Adipose tissue (tissue), 3 donors: ENCODE measurements around the gene HDGFL2. TPM values are rescaled to one million over a fixed set of nuclear protein-coding genes. Genes with fewer than 3 reads are reported as not detected.

Source experiments
- H3K27ac ChIP-seq: one replicate; pipeline ENCODE4 v1.5.1; 2013; ENCODE audit warnings: low read depth, low read length
- WGBS, 3 donors: extraction: QIAGEN DNeasy Blood & Tissue Kit; methylation state at CpG; one replicate each; pipeline ENCODE4 v1.1.7; 2013; 5-methylcytosine and 5-hydroxymethylcytosine counted together
- polyA plus RNA-seq, 3 donors: library from polyadenylated mRNA; stranded (reverse); fragments of 200-250 nt; gene quantifications; one replicate each; pipeline ENCODE4 v1.2.3, GENCODE V29; 2013
- donor health status: healthy with polysubstance abuse.
- donor health status: Bipolar disorder and iron deficiency.
- donor health status: healthy.

Gene HDGFL2
- polyA plus RNA-seq, 3 donors: 20.5 to 60.3 (median 24.6) TPM

GRCh38 chr19:4505570-4506448 lies 33.7 kb downstream of the HDGFL2 start:
- no peak overlapping the region for H3K27ac ChIP-seq
- 92 to 97% (median 95%) methylated on average over 34 of the region's 34 CpGs for WGBS, 3 donors

DNA sequence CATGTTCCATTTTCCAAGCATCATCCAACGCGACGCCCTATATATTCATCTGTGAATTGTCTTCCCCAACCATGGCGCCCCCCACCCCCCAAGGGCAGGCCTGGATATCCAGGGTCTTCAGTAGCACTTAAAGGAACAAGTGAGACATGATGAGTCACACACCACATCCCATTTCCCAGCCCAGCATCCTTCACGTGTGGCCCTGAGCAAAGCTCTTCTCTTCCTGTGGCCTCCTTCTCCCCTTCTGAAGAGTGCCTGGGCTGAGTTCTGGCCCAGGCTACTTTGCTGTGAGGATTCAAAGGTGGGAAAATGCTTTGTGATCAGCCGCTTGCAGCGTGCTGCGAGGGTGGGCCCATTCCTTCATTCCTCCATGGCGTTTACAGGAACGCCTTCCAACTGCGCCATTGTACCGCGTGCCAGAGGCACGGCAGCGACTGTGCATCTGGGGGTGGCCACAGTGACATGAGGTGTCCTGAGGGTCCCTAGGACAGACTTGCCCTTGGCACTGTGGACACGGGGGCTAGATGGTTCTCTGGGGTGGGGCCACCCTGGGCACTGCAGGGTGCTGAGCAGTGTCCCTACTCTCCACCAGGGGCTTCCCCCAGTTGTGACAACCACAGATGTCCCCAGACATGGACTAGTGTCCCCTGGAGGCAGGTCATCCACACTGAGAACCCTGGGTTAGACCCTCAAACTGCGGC lies 34.5 kb downstream of the HDGFL2 start:
- 82 to 89% (median 83%) methylated on average over 17 of the region's 17 CpGs for WGBS, 3 donors
- no peak overlapping the region for H3K27ac ChIP-seq

GRCh38 chr19:4507150-4507452 lies 35.0 kb downstream of the HDGFL2 start:
- H3K27ac ChIP-seq: no peak overlapping the region

GRCh38 chr19:4507804-4508203 lies 35.7 kb downstream of the HDGFL2 start:
- WGBS, 3 donors: 62 to 75% (median 67%) methylated on average over 17 of the region's 17 CpGs
- no peak overlapping the region for H3K27ac ChIP-seq

More at GRCh38 chr19:4507150-4507452, 35.0 kb downstream of the HDGFL2 start:
- 79 to 84% (median 82%) methylated on average over 12 of the region's 12 CpGs for WGBS, 3 donors

- H3K27ac ChIP-seq: no peak overlapping the region
- WGBS, 3 donors: 77 to 86% (median 82%) methylated on average over 20 to 21 of the region's 21 CpGs
Observed at GRCh38 chr19:4508698-4509097, 36.6 kb downstream of the HDGFL2 start.

DNA sequence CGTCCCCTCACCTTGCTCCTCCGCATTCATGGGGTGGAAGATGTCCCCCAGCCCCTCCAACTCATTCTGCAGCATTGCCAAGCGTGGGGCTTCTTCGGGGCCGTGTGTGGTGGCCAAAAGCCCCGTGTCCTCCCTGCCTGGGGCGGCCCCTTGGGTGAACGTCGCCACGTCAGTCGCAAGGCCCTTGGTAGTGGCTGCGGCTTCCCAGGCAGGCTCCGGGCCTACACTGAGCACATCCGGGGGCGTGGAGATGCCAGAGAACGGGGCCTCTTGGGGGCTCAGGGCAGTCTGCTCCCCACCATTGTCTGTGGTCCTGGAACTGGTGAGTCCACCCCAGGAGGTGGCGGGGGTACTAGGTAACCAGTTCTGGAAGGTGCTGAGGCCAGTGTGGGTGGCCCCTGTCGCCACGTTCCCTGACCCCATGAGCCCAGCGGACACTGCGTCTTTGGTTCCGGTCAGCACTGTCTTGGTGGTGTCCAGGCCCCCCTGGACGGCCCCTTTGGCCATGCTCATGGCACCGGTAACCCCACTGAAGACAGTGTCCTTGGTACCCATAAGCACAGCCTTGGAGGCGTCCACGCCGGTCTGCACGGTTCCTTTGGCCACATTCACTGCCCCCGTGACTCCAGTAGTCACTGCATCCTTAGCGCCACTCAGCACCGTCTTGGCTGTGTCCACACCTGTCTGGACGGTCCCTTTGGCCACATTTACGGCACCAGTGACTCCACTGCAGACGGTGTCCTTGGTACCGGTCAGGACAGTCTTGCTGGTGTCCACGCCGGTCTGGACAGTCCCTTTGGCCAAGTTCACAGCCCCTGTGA lies 38.5 kb downstream of the HDGFL2 start:
- WGBS, 3 donors: 78 to 89% (median 87%) methylated on average over 37 of the region's 37 CpGs
- H3K27ac ChIP-seq: no peak overlapping the region

- no peak overlapping the region for H3K27ac ChIP-seq
- 75 to 88% (median 88%) methylated on average over 27 of the region's 27 CpGs for WGBS, 3 donors
Observed at GRCh38 chr19:4511300-4512054, 39.4 kb downstream of the HDGFL2 start.

DNA sequence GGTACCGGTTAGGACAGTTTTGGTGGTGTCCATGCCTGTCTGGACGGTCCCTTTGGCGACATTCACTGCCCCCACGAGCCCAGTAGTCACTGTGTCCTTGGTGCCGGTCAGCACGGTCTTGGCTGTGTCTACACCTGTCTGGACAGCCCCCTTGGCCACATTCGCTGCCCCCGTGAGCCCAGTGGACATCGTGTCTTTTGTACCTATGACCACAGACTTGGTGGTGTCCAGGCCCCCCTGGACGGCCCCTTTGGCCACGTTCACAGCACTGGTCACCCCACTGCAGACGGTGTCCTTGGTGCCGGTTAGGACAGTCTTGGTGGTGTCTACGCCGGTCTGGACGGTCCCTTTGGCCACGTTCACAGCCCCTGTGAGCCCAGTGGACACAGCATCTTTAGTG lies 40.0 kb downstream of the HDGFL2 start:
- H3K27ac ChIP-seq: no peak overlapping the region
- WGBS, 3 donors: 85 to 89% (median 86%) methylated on average over 17 of the region's 17 CpGs

DNA sequence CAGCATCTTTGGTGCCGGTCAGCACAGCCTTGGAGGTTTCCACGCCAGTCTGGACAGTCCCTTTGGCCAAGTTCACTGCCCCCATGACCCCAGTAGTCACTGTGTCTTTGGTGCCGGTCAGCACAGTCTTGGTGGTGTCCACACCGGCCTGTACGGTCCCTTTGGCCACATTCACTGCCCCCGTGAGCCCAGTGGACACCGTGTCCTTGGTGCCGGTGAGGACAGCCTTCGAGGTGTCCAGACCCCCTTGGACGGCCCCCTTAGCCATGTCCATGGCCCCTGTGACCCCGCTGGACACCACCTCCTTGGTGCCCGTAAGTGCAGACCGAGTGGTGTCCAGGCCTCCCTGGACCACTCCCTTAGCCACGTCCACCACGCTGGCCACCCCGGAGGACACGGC lies 41.2 kb downstream of the HDGFL2 start:
- WGBS, 3 donors: 85 to 91% (median 90%) methylated on average over 17 of the region's 17 CpGs
- H3K27ac ChIP-seq: no peak overlapping the region

DNA sequence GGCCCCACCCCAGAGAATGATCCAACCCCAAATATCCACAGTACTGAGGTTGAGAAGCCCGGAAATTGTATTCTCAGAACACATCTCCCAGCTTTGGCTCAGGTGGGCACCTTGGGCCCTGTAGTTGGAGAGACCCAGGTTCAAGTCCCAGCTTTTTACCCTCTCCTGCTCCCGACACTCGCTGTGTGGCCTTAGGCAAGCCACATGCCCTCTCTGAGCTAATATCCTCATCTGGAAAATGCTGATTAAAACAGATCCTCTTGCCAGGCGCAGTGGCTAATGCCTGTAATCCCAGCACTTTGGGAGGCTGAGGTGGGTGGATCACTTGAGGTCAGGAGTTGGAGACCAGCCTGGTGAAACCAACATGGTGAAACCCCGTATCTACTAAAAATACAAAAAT lies 43.6 kb downstream of the HDGFL2 start:
- no peak overlapping the region for H3K27ac ChIP-seq
- WGBS, 3 donors: 81 to 94% (median 85%) methylated on average over 5 of the region's 5 CpGs

- H3K27ac ChIP-seq: no peak overlapping the region
- 64 to 82% (median 73%) methylated on average over 14 of the region's 14 CpGs for WGBS, 3 donors
Observed at GRCh38 chr19:4516199-4516938, 44.3 kb downstream of the HDGFL2 start.

DNA sequence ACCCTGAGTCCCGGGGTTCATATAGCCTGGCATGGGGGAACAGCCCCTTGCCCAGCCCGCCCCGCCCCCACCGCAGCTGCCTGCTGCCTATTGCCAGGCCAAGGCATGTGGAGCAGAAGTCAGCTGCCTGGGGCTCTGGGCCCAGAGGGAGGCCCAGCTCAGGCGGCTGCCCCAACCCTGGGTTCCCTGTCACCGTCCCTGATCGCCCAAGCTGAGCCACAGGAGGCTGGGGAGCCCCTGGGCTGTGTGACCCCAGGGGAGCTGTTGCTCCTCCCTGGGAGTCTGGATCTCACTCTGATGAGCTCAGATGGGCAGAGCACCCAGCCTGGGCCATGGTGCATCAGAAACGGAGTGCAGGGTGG lies 44.8 kb downstream of the HDGFL2 start:
- H3K27ac ChIP-seq: no peak overlapping the region
- 60 to 77% (median 63%) methylated on average over 6 to 8 of the region's 8 CpGs for WGBS, 3 donors

GRCh38 chr19:4517451-4518057 lies 45.5 kb downstream of the HDGFL2 start:
- H3K27ac ChIP-seq: no peak overlapping the region
- 71 to 90% (median 82%) methylated on average over 24 of the region's 24 CpGs for WGBS, 3 donors

GRCh38 chr19:4518345-4519171 lies 46.5 kb downstream of the HDGFL2 start, which contains the start of gene PLIN4:
PLIN4 (minus strand) TSS chr19:4518486; CDS start chr19:4518272, 214 bp downstream.
- no peak within 1 kb of the TSS for H3K27ac ChIP-seq
- 36 to 71% (median 43%) methylated on average over 34 of the region's 34 CpGs for WGBS, 3 donors

DNA sequence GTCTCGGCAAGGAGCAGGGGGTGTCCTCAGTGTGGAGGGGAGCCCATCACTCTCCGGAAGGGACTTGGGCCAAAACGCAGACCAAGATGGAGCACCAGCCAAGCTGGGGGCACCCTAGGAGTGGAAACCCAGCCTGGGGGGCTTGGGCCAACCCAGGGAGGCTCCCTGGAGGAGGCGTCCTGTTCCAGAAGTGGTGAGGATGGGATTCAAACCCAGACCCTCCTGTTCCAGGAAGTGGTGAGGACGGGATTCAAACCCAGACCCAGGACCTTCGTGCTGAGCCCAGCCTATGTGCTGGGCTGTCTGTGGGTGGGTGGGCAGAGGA lies 47.0 kb downstream of the HDGFL2 start:
- H3K27ac ChIP-seq: no peak overlapping the region
- 79 to 96% (median 81%) methylated on average over 6 of the region's 6 CpGs for WGBS, 3 donors

DNA sequence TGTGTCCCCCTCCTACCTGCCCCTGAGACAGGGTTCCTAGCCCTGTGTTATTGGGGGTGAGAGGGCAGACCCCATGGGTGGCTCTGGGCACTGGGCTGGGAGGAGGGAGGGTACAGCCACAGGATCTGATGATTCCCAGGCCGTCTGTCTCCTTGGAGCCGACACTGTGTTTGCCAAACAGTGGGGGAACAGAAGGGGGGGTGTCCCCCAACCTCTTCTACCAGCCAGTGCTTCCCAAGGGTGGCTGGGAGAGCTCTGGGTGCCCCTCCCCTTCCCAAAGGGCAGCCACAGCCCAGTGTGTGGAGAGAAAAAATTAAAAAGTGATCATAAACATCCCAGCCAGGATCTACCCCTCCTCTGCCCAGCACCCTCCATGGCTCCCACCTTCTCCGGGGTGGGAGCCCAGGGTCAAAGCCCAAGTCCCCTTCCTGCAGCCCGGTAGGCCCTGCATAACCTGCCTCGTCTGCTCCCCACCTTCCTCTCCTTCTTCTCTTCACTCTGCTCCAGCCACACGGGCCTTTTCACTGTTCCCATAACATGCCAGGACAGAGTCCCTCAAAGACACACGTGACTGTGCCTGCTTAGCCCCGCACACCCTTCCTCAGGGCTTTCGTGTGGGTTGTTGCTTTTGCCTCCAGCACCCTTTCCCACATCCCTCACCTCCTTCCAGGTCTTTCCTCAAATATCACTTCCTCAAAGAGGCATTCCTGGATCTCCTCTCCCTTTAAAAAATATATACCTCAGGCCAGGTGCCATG lies 47.6 kb downstream of the HDGFL2 start:
- 58 to 72% (median 67%) methylated on average over 9 of the region's 9 CpGs for WGBS, 3 donors
- no peak overlapping the region for H3K27ac ChIP-seq
